Measurements from ENCODE around the gene CAND2. TPM values are rescaled to one million over a fixed set of nuclear protein-coding genes. Genes with fewer than 3 reads are reported as not detected.

The CAND2 gene
- total and polyA plus RNA-seq, 2 of the 8 experiments (the other 6 are each of a cell fraction or from before 2014, with no cell fraction given): 8.7 TPM

DNA sequence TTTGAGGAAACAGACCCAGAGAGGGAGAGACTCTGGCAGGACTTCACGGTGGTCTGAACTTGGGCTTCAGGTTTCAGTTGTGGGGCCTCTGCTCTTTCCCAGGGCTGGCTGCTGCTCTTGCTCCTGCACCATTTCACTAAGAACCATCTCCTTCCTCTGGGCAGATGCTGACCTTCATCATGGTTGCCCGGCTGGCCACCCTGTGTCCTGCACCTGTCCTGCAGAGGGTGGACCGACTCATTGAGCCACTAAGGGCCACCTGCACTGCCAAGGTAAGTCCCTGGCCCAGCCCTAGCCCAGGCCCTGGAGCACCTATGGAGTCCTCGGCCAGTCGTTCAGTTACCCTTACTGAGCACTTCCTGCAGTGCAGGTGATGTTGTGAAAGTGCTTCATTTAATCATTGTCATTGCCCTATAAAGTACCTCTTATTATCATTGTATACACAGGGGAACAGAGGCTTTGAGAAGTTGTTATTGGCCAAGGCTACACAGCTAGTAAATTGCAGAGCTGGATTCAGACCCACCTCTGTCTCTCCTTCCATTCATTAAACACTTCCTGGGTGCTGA, 34.9 kb downstream of the CAND2 start:
- Histone ChIP-seq H3K27me3 (replicated peaks in 1 of 4; ENCODE audit: control insufficient read depth in 3 of 4, extremely low read depth in 1 of 4, insufficient read depth in 3 of 4, low read length in 3 of 4) (no peaks in the 10 kb centered on the region), H2BK120ac (replicated peaks; ENCODE audit: low read depth, low read length) (no peak overlapping the region), H3K27ac (ENCODE audit: low read depth, low read length) (no peak overlapping the region; the same call in 1 of the 2 replicates), H3K23ac (ENCODE audit: insufficient read length) (no peak overlapping the region), H3K36me3 (ENCODE audit: control insufficient read depth in 2 of 4, insufficient read depth in 4 of 4, low read length in 3 of 4) (peaks cover 34 to 55% (median 39%) of the 10 kb centered on the region in 4 experiments), H4K20me1 (replicated peaks in 1 of 2; ENCODE audit: control insufficient read depth in 1 of 2, insufficient read depth in 2 of 2, low read length in 2 of 2) (peaks cover 8 to 21% of the 10 kb centered on the region in 2 experiments), H4K8ac (ENCODE audit: extremely low read depth, insufficient read depth, low read length) (no peak overlapping the region), H2AFZ (ENCODE audit: low read length) (no peak overlapping the region), H4K5ac (ENCODE audit: insufficient read length, low read depth, low read length) (no peak overlapping the region), H3K14ac (ENCODE audit: insufficient read length) (no peak overlapping the region), H2BK12ac (ENCODE audit: low read depth, low read length) (no peak overlapping the region), H3K79me2 (ENCODE audit: control insufficient read depth in 1 of 2, insufficient read depth in 2 of 2, low read length in 2 of 2) (peaks cover 0 to 8% of the 10 kb centered on the region in 2 experiments; a peak in 1 of 4 replicates), H3K4me1 (replicated peaks in 1 of 4; ENCODE audit: control insufficient read depth in 3 of 4, insufficient read depth in 4 of 4, low read length in 3 of 4) (peaks cover 3 to 10% (median 5%) of the 10 kb centered on the region in 4 experiments; a peak in 5 of 7 replicates), H2BK5ac (ENCODE audit: low read depth, low read length) (no peak overlapping the region), H3K4ac (replicated peaks; ENCODE audit: insufficient read length, low read depth, low read length) (no peak overlapping the region), H2BK20ac (ENCODE audit: low read length) (no peak overlapping the region), H4K91ac (replicated peaks; ENCODE audit: insufficient read length, low read length) (no peak overlapping the region), H3K18ac (ENCODE audit: extremely low read depth, low read length) (no peak overlapping the region), H3K4me3 (ENCODE audit: extremely low read depth in 1 of 4, insufficient read depth in 2 of 4, low read depth in 3 of 4, low read length in 4 of 4) (no peak overlapping the region), H3K23me2 (ENCODE audit: low read depth, low read length) (no peaks in the 10 kb centered on the region), H2BK15ac (ENCODE audit: low read length) (no peak overlapping the region), H3K56ac (replicated peaks; ENCODE audit: insufficient read length, low read depth, low read length) (no peak overlapping the region), H2AK5ac (ENCODE audit: low read depth, low read length) (no peak overlapping the region), H3K9me3 (ENCODE audit: insufficient read depth in 2 of 2, low read depth in 1 of 2, low read length in 1 of 2) (no peaks in the 10 kb centered on the region), H3K4me2 (ENCODE audit: insufficient read depth in 1 of 2, low read depth in 2 of 2, low read length in 2 of 2) (no peak overlapping the region), H3K79me1 (ENCODE audit: low read depth, low read length) (peaks cover 3% of the 10 kb centered on the region), H3K9ac (replicated peaks in 1 of 4; ENCODE audit: extremely low read depth in 1 of 4, low read depth in 3 of 4, low read length in 3 of 4) (no peak overlapping the region)
- TF ChIP-seq POLR2AphosphoS5 (IDR thresholded peaks at IDR 0.05; ENCODE audit: low read depth, low read length) (peak; percentile 71), CTBP2 (IDR thresholded peaks at IDR 0.05; ENCODE audit: borderline replicate concordance, insufficient read depth, insufficient read length, low read length) (no peak)
- DNase-seq (ENCODE audit: low read depth in 1 of 2, low spot score in 2 of 2) (no peak), FAIRE-seq (no peak)
- 92% methylated on average over 5 of the region's 5 CpGs; no CpG with 5 or more reads in 1 of the 2 experiments for WGBS, 2 experiments (ENCODE audit: extremely low coverage in 1 of 2, insufficient coverage in 1 of 2, insufficient read length in 1 of 2, insufficient replicate concordance in 2 of 2, low coverage in 1 of 2, low lambda C conversion rate in 2 of 2, missing lambda C conversion rate in 1 of 2)
- POLR2A ChIA-PET (ENCODE audit: partially characterized antibody): interaction anchor here (1.1 to 28.5 kb wide), 8 partner anchors 3 to 64 kb away, joined by 3 to 661 read pairs (median 20); partner anchors contain the start of genes CAND2 and RPL32
- CTCF ChIA-PET (ENCODE audit: partially characterized antibody): interaction anchor here (1.0 to 6.5 kb wide), 10 partner anchors 10 to 69 kb away, joined by 3 to 83 read pairs (median 6); partner anchors contain the start of gene RPL32

All from H1 (cell line).